ENCODE data around the gene FGF22.
A peak's percentile ranks its signal among the peaks of the same experiment; 100 is the strongest.
"Not testable (repeated sequence)": the region's sequence is repeated elsewhere in the genome, so short reads cannot be mapped to it uniquely, and the experiment has no call there.

FGF22 gene

GRCh38 chr19:622666-623065 is 17.0 kb upstream of the FGF22 start:
- DNase-seq, result no peak

- no peak for DNase-seq
These were observed 16.3 kb upstream of the FGF22 start for GRCh38 chr19:623175-623916.

GRCh38 chr19:623974-624373 is 15.7 kb upstream of the FGF22 start:
- no peak for DNase-seq

- no peak for DNase-seq
These were observed 15.1 kb upstream of the FGF22 start for GRCh38 chr19:624433-625109.

GRCh38 chr19:625257-625656 is 14.4 kb upstream of the FGF22 start:
- DNase-seq, result no peak

- DNase-seq, result not testable (repeated sequence)
These were observed 13.1 kb upstream of the FGF22 start for GRCh38 chr19:626566-626965.

GRCh38 chr19:628168-628567 is 11.5 kb upstream of the FGF22 start:
- no peak for DNase-seq

- DNase-seq, result not testable (repeated sequence)
These were observed 10.2 kb upstream of the FGF22 start for GRCh38 chr19:629515-629914.

- DNase-seq, result no peak
These were observed 9.5 kb upstream of the FGF22 start for GRCh38 chr19:629961-630714.

GRCh38 chr19:632579-633067 is 7.1 kb upstream of the FGF22 start:
- DNase-seq, result peak; percentile 56

- peak; percentile 92 for DNase-seq
These were observed 6.5 kb upstream of the FGF22 start, which contains the start of gene POLRMT for GRCh38 chr19:633068-633785. TSS of gene POLRMT (minus strand) at chr19:633537. CDS start at chr19:633512, 25 bp downstream.

- DNase-seq, result no peak
These were observed 5.7 kb upstream of the FGF22 start for GRCh38 chr19:633786-634639.

GRCh38 chr19:634975-635652 is 4.6 kb upstream of the FGF22 start:
- DNase-seq, result no peak

GRCh38 chr19:638906-639252 is 800 bp upstream of the FGF22 start:
- no peak for DNase-seq

GRCh38 chr19:640161-640558 is 481 bp downstream of the FGF22 start:
- no peak for DNase-seq

- DNase-seq, result no peak
These were observed 1.0 kb downstream of the FGF22 start for GRCh38 chr19:640606-641189.

GRCh38 chr19:641702-642101 is 2.0 kb downstream of the FGF22 start:
- no peak for DNase-seq

GRCh38 chr19:642767-643727 is 3.4 kb downstream of the FGF22 start:
- DNase-seq, result no peak

- no peak for DNase-seq
These were observed 4.1 kb downstream of the FGF22 start for GRCh38 chr19:643736-644135.

Measured in right kidney (tissue), 1 donor.